ENCODE measurements around the gene PPM1L. TPM values are rescaled to one million over a fixed set of nuclear protein-coding genes. Genes with fewer than 3 reads are reported as not detected.

PPM1L gene
- polyA plus RNA-seq, 1 donor (not counting 4 experiments of a cell fraction or from before 2014, with no cell fraction given), result 0.58 TPM

GRCh38 chr3:160986069-160986468, 230.0 kb downstream of the PPM1L start:
- H3K4me1 ChIP-seq (ENCODE audit: control insufficient read depth, extremely low read depth, insufficient read depth, low read length), result no peaks in the 10 kb centered on the region
- H3K79me2 ChIP-seq (ENCODE audit: control insufficient read depth, insufficient read depth, low read length), result no peaks in the 10 kb centered on the region
- FAIRE-seq, result no peak
- no peaks in the 10 kb centered on the region for H3K36me3 ChIP-seq (ENCODE audit: control insufficient read depth in 2 of 2, extremely low read depth in 1 of 2, insufficient read depth in 2 of 2, low read length in 2 of 2)
- no peak overlapping the region for H3K27ac ChIP-seq (ENCODE audit: control insufficient read depth, insufficient read depth, low read length)
- H3K9me3 ChIP-seq (ENCODE audit: control insufficient read depth, low read depth, low read length), result no peaks in the 10 kb centered on the region
- no peaks in the 10 kb centered on the region for H3K27me3 ChIP-seq (ENCODE audit: control insufficient read depth, extremely low read depth, insufficient read depth, low read length)
- dilution Hi-C loops (cut with MboI; ENCODE audit: extremely low pct_ligation_motif_present, low sequenced_read_pairs), result no loop called here
- H3K4me2 ChIP-seq (ENCODE audit: control insufficient read depth, extremely low read depth, insufficient read depth, low read depth, low read length), result no peak overlapping the region
- H3K9me1 ChIP-seq (ENCODE audit: control insufficient read depth, extremely low read depth, insufficient read depth, low read length), result no peaks in the 10 kb centered on the region
- H3K4me3 ChIP-seq (ENCODE audit: control insufficient read depth in 2 of 3, extremely low read depth in 1 of 3, insufficient read depth in 2 of 3, low read depth in 1 of 3, low read length in 3 of 3), result no peak overlapping the region
- no peak overlapping the region for H3K9ac ChIP-seq (ENCODE audit: control insufficient read depth, extremely low read depth, insufficient read depth, low read length)
- no peaks in the 10 kb centered on the region for H4K20me1 ChIP-seq (ENCODE audit: control insufficient read depth, extremely low read depth, insufficient read depth, low read length)
- TF ChIP-seq CTCF (optimal IDR thresholded peaks at IDR 0.05 in 1 of 3, IDR thresholded peaks at IDR 0.05 in 1 of 3, conservative IDR thresholded peaks at IDR 0.05 in 1 of 3; ENCODE audit: extremely low read depth in 1 of 3, insufficient read depth in 2 of 3, low read length in 3 of 3) (no peak), EZH2 (IDR thresholded peaks at IDR 0.05; ENCODE audit: low read length) (no peak)
- no peak for DNase-seq (ENCODE audit: low read depth, low spot score)
- H2AFZ ChIP-seq (ENCODE audit: control insufficient read depth, low read length), result no peak overlapping the region

- dilution Hi-C loops (cut with MboI; ENCODE audit: extremely low pct_ligation_motif_present, low sequenced_read_pairs), result no loop called here
- Histone ChIP-seq H3K9ac (ENCODE audit: control insufficient read depth, extremely low read depth, insufficient read depth, low read length) (no peak overlapping the region), H3K27ac (ENCODE audit: control insufficient read depth, insufficient read depth, low read length) (no peak overlapping the region), H3K9me3 (ENCODE audit: control insufficient read depth, low read depth, low read length) (no peaks in the 10 kb centered on the region), H3K4me1 (ENCODE audit: control insufficient read depth, extremely low read depth, insufficient read depth, low read length) (no peaks in the 10 kb centered on the region), H2AFZ (ENCODE audit: control insufficient read depth, low read length) (no peak overlapping the region), H3K27me3 (ENCODE audit: control insufficient read depth, extremely low read depth, insufficient read depth, low read length) (no peaks in the 10 kb centered on the region), H3K4me2 (ENCODE audit: control insufficient read depth, extremely low read depth, insufficient read depth, low read depth, low read length) (no peak overlapping the region), H4K20me1 (ENCODE audit: control insufficient read depth, extremely low read depth, insufficient read depth, low read length) (no peaks in the 10 kb centered on the region), H3K36me3 (ENCODE audit: control insufficient read depth in 2 of 2, extremely low read depth in 1 of 2, insufficient read depth in 2 of 2, low read length in 2 of 2) (no peaks in the 10 kb centered on the region), H3K4me3 (ENCODE audit: control insufficient read depth in 2 of 3, extremely low read depth in 1 of 3, insufficient read depth in 2 of 3, low read depth in 1 of 3, low read length in 3 of 3) (no peak overlapping the region), H3K79me2 (ENCODE audit: control insufficient read depth, insufficient read depth, low read length) (no peaks in the 10 kb centered on the region), H3K9me1 (ENCODE audit: control insufficient read depth, extremely low read depth, insufficient read depth, low read length) (no peaks in the 10 kb centered on the region)
- DNase-seq (ENCODE audit: low read depth, low spot score) (no peak), FAIRE-seq (no peak)
- TF ChIP-seq CTCF (optimal IDR thresholded peaks at IDR 0.05 in 1 of 3, IDR thresholded peaks at IDR 0.05 in 1 of 3, conservative IDR thresholded peaks at IDR 0.05 in 1 of 3; ENCODE audit: extremely low read depth in 1 of 3, insufficient read depth in 2 of 3, low read length in 3 of 3) (no peak), EZH2 (IDR thresholded peaks at IDR 0.05; ENCODE audit: low read length) (no peak)
These were observed 232.2 kb downstream of the PPM1L start for GRCh38 chr3:160987982-160988964.

All from keratinocyte (primary cell).